Activated CD4-positive, CD25-positive, alpha-beta regulatory T cell treated with anti-CD3 and anti-CD28 coated beads, Interleukin-2, amount 50 U/mL, for 72 hours (primary cell): ENCODE data around the gene RASAL3.

Experiments
- DNase-seq: peaks from one replicate; pipeline ENCODE4 v3.0.0; 2021

The RASAL3 gene

GRCh38 chr19:15432629-15433518 lies 31.5 kb downstream of the RASAL3 start:
- peak; percentile 95 for DNase-seq

- no peak for DNase-seq
Measured at GRCh38 chr19:15432018-15432494, 32.3 kb downstream of the RASAL3 start.

GRCh38 chr19:15431396-15432017 lies 32.8 kb downstream of the RASAL3 start:
- DNase-seq: no peak

- no peak for DNase-seq
Measured at GRCh38 chr19:15430526-15431120, 33.7 kb downstream of the RASAL3 start.

- DNase-seq: no peak
Measured at GRCh38 chr19:15429825-15430467, 34.4 kb downstream of the RASAL3 start.

GRCh38 chr19:15428956-15429824 lies 35.2 kb downstream of the RASAL3 start:
- DNase-seq: no peak

- DNase-seq: no peak
Measured at GRCh38 chr19:15427991-15428471, 36.3 kb downstream of the RASAL3 start.

- no peak for DNase-seq
Measured at GRCh38 chr19:15427350-15427700, 37.0 kb downstream of the RASAL3 start.

GRCh38 chr19:15426485-15427349 lies 37.6 kb downstream of the RASAL3 start:
- DNase-seq: no peak

GRCh38 chr19:15425321-15425950 lies 38.9 kb downstream of the RASAL3 start:
- DNase-seq: no peak

- no peak for DNase-seq
Measured at GRCh38 chr19:15424692-15425272, 39.6 kb downstream of the RASAL3 start.

GRCh38 chr19:15424121-15424520 lies 40.2 kb downstream of the RASAL3 start:
- DNase-seq: no peak

- DNase-seq: no peak
Measured at GRCh38 chr19:15423130-15423529, 41.2 kb downstream of the RASAL3 start.

- no peak for DNase-seq
Measured at GRCh38 chr19:15422296-15423075, 41.9 kb downstream of the RASAL3 start.

GRCh38 chr19:15421721-15422260 lies 42.6 kb downstream of the RASAL3 start:
- no peak for DNase-seq

- no peak for DNase-seq
Measured at GRCh38 chr19:15421136-15421695, 43.1 kb downstream of the RASAL3 start.

- DNase-seq: no peak
Measured at GRCh38 chr19:15419413-15420025, 44.8 kb downstream of the RASAL3 start.
